Measurements from ENCODE around the gene TMEM191C.
"Not testable (repeated sequence)": the region's sequence is repeated elsewhere in the genome, so short reads cannot be mapped to it uniquely, and the experiment has no call there.

DNA sequence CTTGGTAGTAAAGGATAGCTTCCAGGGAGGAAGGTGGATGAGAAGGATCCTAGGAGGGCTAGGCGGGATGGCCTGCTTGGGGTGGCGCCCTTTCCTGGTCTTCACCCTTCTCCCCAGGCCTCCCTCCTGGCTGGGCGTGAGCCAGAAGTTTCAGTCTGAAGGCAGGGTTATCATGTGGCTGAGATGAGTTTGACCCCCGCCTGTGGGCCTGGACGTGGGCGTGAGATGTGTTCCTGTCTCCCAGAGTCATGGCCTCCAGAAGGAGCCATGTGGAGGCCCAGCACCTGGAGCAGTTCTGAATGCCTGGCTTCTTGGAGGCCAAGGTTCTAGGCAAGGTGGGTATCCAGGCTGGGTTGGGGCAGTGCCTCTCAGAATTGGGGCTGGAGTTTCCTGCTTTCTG, 29.2 kb upstream of the TMEM191C start:
- TF ChIP-seq, protein P1, sequence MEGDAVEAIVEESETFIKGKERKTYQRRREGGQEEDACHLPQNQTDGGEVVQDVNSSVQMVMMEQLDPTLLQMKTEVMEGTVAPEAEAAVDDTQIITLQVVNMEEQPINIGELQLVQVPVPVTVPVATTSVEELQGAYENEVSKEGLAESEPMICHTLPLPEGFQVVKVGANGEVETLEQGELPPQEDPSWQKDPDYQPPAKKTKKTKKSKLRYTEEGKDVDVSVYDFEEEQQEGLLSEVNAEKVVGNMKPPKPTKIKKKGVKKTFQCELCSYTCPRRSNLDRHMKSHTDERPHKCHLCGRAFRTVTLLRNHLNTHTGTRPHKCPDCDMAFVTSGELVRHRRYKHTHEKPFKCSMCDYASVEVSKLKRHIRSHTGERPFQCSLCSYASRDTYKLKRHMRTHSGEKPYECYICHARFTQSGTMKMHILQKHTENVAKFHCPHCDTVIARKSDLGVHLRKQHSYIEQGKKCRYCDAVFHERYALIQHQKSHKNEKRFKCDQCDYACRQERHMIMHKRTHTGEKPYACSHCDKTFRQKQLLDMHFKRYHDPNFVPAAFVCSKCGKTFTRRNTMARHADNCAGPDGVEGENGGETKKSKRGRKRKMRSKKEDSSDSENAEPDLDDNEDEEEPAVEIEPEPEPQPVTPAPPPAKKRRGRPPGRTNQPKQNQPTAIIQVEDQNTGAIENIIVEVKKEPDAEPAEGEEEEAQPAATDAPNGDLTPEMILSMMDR (IDR thresholded peaks at IDR 0.05) = not testable (repeated sequence)
- TF ChIP-seq POLR2A, EP300 (IDR thresholded peaks at IDR 0.05): not testable (repeated sequence)
